IMR-90 (cell line): ENCODE measurements around the gene ZC2HC1C. TPM values are rescaled to one million over a fixed set of nuclear protein-coding genes. Genes with fewer than 3 reads are reported as not detected.

Experiments
- ATAC-seq: fragments of 200-7000 bp; cut with Tn5 transposase; 2 replicates; pipeline ENCODE4 v1.9.1; 2020; ENCODE audit warnings: low read depth, mild to moderate bottlenecking, moderate library complexity
- BruUV-seq: library from RNA; stranded (reverse); fragments of 400-500 nt; replicated peaks from 2 replicates; lab custom pipeline; 2021; lab: Mats Ljungman, UMichigan
- CTCF ChIA-PET: fragments of 300-600 bp; formaldehyde crosslinking; extraction: SDS; loops from one replicate; lab custom pipeline; 2021; ENCODE audit warnings: antibody characterized with exemption; lab: Yijun Ruan, JAX
- POLR2A ChIA-PET: fragments of 300-600 bp; sonication (Branson Sonifier 250); formaldehyde crosslinking; loops from one replicate; lab custom pipeline; 2022; ENCODE audit warnings: antibody characterized with exemption; ENCODE audit not compliant: unreplicated experiment; lab: Charles Lee
- DNase-seq: peaks from one replicate; pipeline ENCODE4 v3.0.0; 2013
- H2AFZ ChIP-seq: replicated peaks from 2 replicates; pipeline ENCODE3; 2013; ENCODE audit warnings: low read length, mild to moderate bottlenecking; ENCODE audit not compliant: poor library complexity
- H2AK5ac ChIP-seq: 2 replicates; pipeline ENCODE4 v1.6.1; 2013; ENCODE audit warnings: low read depth, low read length, inconsistent platforms
- H2AK9ac ChIP-seq: replicated peaks from 2 replicates; pipeline ENCODE3; 2013; ENCODE audit warnings: mild to moderate bottlenecking, low read depth, low read length, moderate library complexity; ENCODE audit not compliant: poor library complexity
- H2BK120ac ChIP-seq: 2 replicates; pipeline ENCODE4 v1.6.1; 2013; ENCODE audit warnings: low read depth, low read length, inconsistent platforms
- H2BK15ac ChIP-seq: 3 replicates; pipeline ENCODE4 v1.6.1; 2013; ENCODE audit warnings: low read depth, low read length, inconsistent platforms
- H2BK20ac ChIP-seq: 2 replicates; pipeline ENCODE4 v1.6.1; 2013; ENCODE audit warnings: low read depth, mild to moderate bottlenecking, inconsistent platforms, low read length, moderate library complexity
- H2BK5ac ChIP-seq: 2 replicates; pipeline ENCODE4 v1.6.1; 2013; ENCODE audit warnings: mild to moderate bottlenecking, low read depth, low read length, inconsistent platforms; ENCODE audit not compliant: poor library complexity, severe bottlenecking
- H3K14ac ChIP-seq: replicated peaks from 2 replicates; pipeline ENCODE4 v1.6.1; 2013; ENCODE audit warnings: low read depth, low read length, inconsistent platforms
- H3K18ac ChIP-seq: 2 replicates; pipeline ENCODE4 v1.6.1; 2013; ENCODE audit warnings: low read depth, low read length, control low read depth
- H3K23ac ChIP-seq: 2 replicates; pipeline ENCODE4 v1.6.1; 2013; ENCODE audit warnings: low read depth, low read length, inconsistent platforms
- H3K27ac ChIP-seq: 2 replicates; pipeline ENCODE4 v1.5.1; 2013; ENCODE audit warnings: mild to moderate bottlenecking, control low read depth, low read length; ENCODE audit not compliant: insufficient read depth
- H3K27me3 ChIP-seq: 2 replicates; pipeline ENCODE4 v1.6.1; 2013; ENCODE audit warnings: low read length; ENCODE audit not compliant: control insufficient read depth, insufficient read depth
- H3K36me3 ChIP-seq: 2 replicates; pipeline ENCODE4 v1.6.1; 2013; ENCODE audit warnings: low read length, mixed read lengths; ENCODE audit not compliant: control insufficient read depth, insufficient read depth
- H3K4ac ChIP-seq: 2 replicates; pipeline ENCODE4 v1.6.1; 2013; ENCODE audit warnings: low read depth, low read length, inconsistent platforms
- H3K4me1 ChIP-seq: 2 replicates; pipeline ENCODE4 v1.6.1; 2013; ENCODE audit warnings: low read length, mixed read lengths; ENCODE audit not compliant: control insufficient read depth, insufficient read depth
- H3K4me2 ChIP-seq: 2 replicates; pipeline ENCODE4 v1.6.1; 2013; ENCODE audit warnings: low read depth, mild to moderate bottlenecking, control low read depth, low read length, moderate library complexity
- H3K4me3 ChIP-seq: 2 replicates; pipeline ENCODE4 v1.5.1; 2013; ENCODE audit warnings: low read depth, mild to moderate bottlenecking, control low read depth, low read length, moderate library complexity; ENCODE audit not compliant: insufficient read depth
- H3K56ac ChIP-seq: 2 replicates; pipeline ENCODE4 v1.6.1; 2013; ENCODE audit warnings: low read length, inconsistent platforms; ENCODE audit not compliant: insufficient read depth; ENCODE audit errors: extremely low read depth
- H3K79me1 ChIP-seq, 2 experiments: 2 replicates each; pipeline ENCODE4 v1.6.1; 2013; ENCODE audit warnings: low read length in 2 of 2, inconsistent platforms in 1 of 2, low read depth in 1 of 2
- H3K9ac ChIP-seq: 2 replicates; pipeline ENCODE4 v1.6.1; 2013; ENCODE audit warnings: low read depth, low read length, control low read depth
- H3K9me1 ChIP-seq: 2 replicates; pipeline ENCODE4 v1.6.1; 2013; ENCODE audit warnings: low read length, inconsistent platforms; ENCODE audit not compliant: insufficient read depth
- H3K9me3 ChIP-seq: 2 replicates; pipeline ENCODE4 v1.6.1; 2013; ENCODE audit warnings: low read length; ENCODE audit not compliant: control insufficient read depth, insufficient read depth
- H4K20me1 ChIP-seq: 2 replicates; pipeline ENCODE4 v1.6.1; 2013; ENCODE audit warnings: low read length, inconsistent platforms; ENCODE audit not compliant: insufficient read depth
- H4K5ac ChIP-seq: 2 replicates; pipeline ENCODE4 v1.6.1; 2013; ENCODE audit warnings: mild to moderate bottlenecking, low read depth, low read length, control low read depth
- H4K8ac ChIP-seq, 2 experiments: 2 replicates each; pipeline ENCODE4 v1.6.1; 2013; ENCODE audit warnings: low read depth in 2 of 2, low read length in 2 of 2, control low read depth in 1 of 2, inconsistent platforms in 1 of 2
- H4K91ac ChIP-seq: 2 replicates; pipeline ENCODE4 v1.6.1; 2013; ENCODE audit warnings: low read depth, low read length, inconsistent platforms; ENCODE audit not compliant: insufficient read depth
- BHLHE40 ChIP-seq: fragments of 150-350 bp; IDR thresholded peaks from 2 replicates; pipeline ENCODE4 v1.6.1; 2016; ENCODE audit warnings: mild to moderate bottlenecking, low read depth, low read length
- CEBPB ChIP-seq: IDR thresholded peaks from 2 replicates; pipeline ENCODE4 v1.6.1; 2012; ENCODE audit warnings: low read depth, low read length, improper control_type of control experiment
- CHD1 ChIP-seq: IDR thresholded peaks from 2 replicates; pipeline ENCODE4 v1.6.1; 2012; ENCODE audit warnings: low read depth, low read length, improper control_type of control experiment
- FOS ChIP-seq: fragments of 150-350 bp; IDR thresholded peaks from 2 replicates; pipeline ENCODE4 v1.6.1; 2016; ENCODE audit warnings: low read depth, low read length
- MAFK ChIP-seq: IDR thresholded peaks from 2 replicates; pipeline ENCODE4 v1.6.1; 2012; ENCODE audit warnings: low read depth, low read length, improper control_type of control experiment
- MXI1 ChIP-seq: IDR thresholded peaks from 2 replicates; pipeline ENCODE4 v1.6.1; 2012; ENCODE audit warnings: low read depth, mild to moderate bottlenecking, low read length, moderate library complexity, borderline replicate concordance
- NFE2L2 ChIP-seq: fragments of 150-350 bp; IDR thresholded peaks from 2 replicates; pipeline ENCODE4 v1.6.1; 2016; ENCODE audit warnings: low read depth, mild to moderate bottlenecking, low read length
- RAD21 ChIP-seq: IDR thresholded peaks from 2 replicates; pipeline ENCODE4 v1.6.1; 2012; ENCODE audit warnings: low read length, improper control_type of control experiment
- RCOR1 ChIP-seq: IDR thresholded peaks from 2 replicates; pipeline ENCODE4 v1.6.1; 2012; ENCODE audit warnings: mild to moderate bottlenecking, low read length, improper control_type of control experiment; ENCODE audit not compliant: insufficient replicate concordance
- RFX5 ChIP-seq: IDR thresholded peaks from 2 replicates; pipeline ENCODE4 v1.8.0; 2012; ENCODE audit warnings: low read depth, mild to moderate bottlenecking, low read length, moderate library complexity
- SMC3 ChIP-seq: fragments of 150-350 bp; IDR thresholded peaks from 2 replicates; pipeline ENCODE4 v1.6.1; 2016; ENCODE audit warnings: low read depth, mild to moderate bottlenecking, antibody characterized with exemption, low read length, moderate library complexity
- WGBS, 2 experiments: methylation state at CpG; one replicate each; pipeline versions ENCODE4 v1.1.5 to v1.1.7; 2013; ENCODE audit warnings: missing lambda C conversion rate in 2 of 2; ENCODE audit not compliant: insufficient read length in 1 of 2; ENCODE audit errors: extremely low coverage in 2 of 2; 5-methylcytosine and 5-hydroxymethylcytosine counted together
- dilution Hi-C: fragments of 300-500 bp; cut with HindIII; formaldehyde crosslinking; loops from one replicate; pipeline ENCODE4 v1.14.3; 2018; ENCODE audit warnings: low sequenced_read_pairs; ENCODE audit not compliant: unreplicated experiment
- in situ Hi-C: fragments of 300-500 bp; cut with MboI; formaldehyde crosslinking; loops from 3 replicates; pipeline ENCODE4 v1.14.3; 2019; ENCODE audit warnings: low sequenced_read_pairs, inconsistent platforms, mixed read lengths
- intact Hi-C: fragments of 100-400 bp; cut with micrococcal nuclease; formaldehyde crosslinking; loops from 2 replicates; pipeline ENCODE4 v1.10.0; 2022
- polyA plus RNA-seq, 3 experiments: library from polyadenylated mRNA; depleted of rRNA; stranded (reverse); fragments of >200 nt; gene quantifications; 2 replicates each; pipeline ENCODE4 v1.2.3, GENCODE V29; 2012; ENCODE audit warnings: low replicate concordance in 1 of 3
- total RNA-seq: library from RNA; depleted of rRNA; stranded (reverse); fragments of >200 nt; gene quantifications from 2 replicates; pipeline ENCODE4 v1.2.3, GENCODE V29; 2012
- TF ChIP-seq, protein P1 (sequence below): fragments of 150-350 bp; IDR thresholded peaks from 2 replicates; pipeline ENCODE4 v1.6.1; 2016; ENCODE audit warnings: low read depth, mild to moderate bottlenecking, low read length, moderate library complexity, borderline replicate concordance
- TF ChIP-seq, protein P2 (sequence below): conservative IDR thresholded peaks from 2 replicates; pipeline ENCODE4 v1.5.1; 2012; ENCODE audit warnings: mild to moderate bottlenecking, low read depth, low read length, improper control_type of control experiment
- TF ChIP-seq, protein P3 (sequence below): fragments of 150-350 bp; IDR thresholded peaks from 2 replicates; pipeline ENCODE4 v1.6.1; 2017; ENCODE audit warnings: mild to moderate bottlenecking, antibody characterized with exemption, low read length, low read depth

ZC2HC1C gene
- total and polyA plus RNA-seq, 2 of the 4 experiments (the other 2 are of a cell fraction): 0.15 to 0.54 TPM

DNA sequence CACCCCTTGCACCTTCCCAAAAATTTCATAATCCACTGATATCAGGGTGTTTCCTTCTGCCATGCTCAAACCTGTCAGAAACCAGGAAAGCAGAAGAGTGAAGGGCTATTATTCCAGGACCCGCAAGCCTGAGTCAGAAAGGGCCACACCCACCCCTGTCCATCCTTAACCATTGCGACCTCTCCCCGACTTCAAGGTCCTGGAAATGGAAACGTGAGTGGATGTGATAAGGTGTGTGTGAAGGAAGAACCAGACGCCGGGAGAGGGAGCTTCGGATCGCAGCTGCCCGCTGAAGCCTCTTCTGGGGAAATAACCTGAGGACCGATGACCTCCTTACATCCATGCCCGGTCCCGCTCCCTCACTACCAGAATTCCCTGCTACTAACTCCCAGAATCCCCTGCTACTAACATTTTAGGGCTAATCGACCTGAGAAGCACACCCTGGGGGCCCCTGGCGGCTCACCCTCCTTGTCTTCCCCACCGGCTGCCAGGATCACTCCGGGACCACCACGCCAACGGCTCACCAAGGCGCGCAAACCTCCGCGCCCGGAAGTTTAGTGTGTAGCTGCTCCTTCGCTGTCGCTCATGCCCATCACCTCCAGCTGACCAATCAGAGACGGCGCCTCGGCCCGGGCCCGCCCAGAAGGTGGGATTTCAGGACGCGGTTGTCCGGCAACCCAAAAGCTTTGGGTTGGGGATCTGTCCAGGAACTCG is 5.8 kb upstream of the ZC2HC1C start, which contains the start of gene ACYP1:
Gene ACYP1 (minus strand): TSS at position 534 of the 714 bp plus-strand sequence. CDS start 471 bp downstream, at position 63.
- H3K27ac ChIP-seq: peak within 1 kb of the TSS; percentile 48
- H3K4me2 ChIP-seq: peak within 1 kb of the TSS; percentile 92
- H3K18ac ChIP-seq: no peak within 1 kb of the TSS
- H2AK5ac ChIP-seq: peak within 1 kb of the TSS; percentile 29; the same call in 1 of the 2 replicates
- in situ Hi-C loops (no loop called here), intact Hi-C loops (no loop called here), dilution Hi-C loops (no loop called here)
- H3K23ac ChIP-seq: peak within 1 kb of the TSS; percentile 30
- peaks cover 23 to 38% of the 10 kb centered on the region in 2 experiments for H3K79me1 ChIP-seq
- peak within 1 kb of the TSS; percentile 93 for H2AFZ ChIP-seq
- peak within 1 kb of the TSS; percentile 83 for H3K9ac ChIP-seq
- H3K4me1 ChIP-seq: peaks cover 4% of the 10 kb centered on the region; the same call in 1 of the 2 replicates
- H2BK15ac ChIP-seq: no peak within 1 kb of the TSS
- H3K36me3 ChIP-seq: no peaks in the 10 kb centered on the region
- H3K9me3 ChIP-seq: no peaks in the 10 kb centered on the region
- peaks cover 3% of the 10 kb centered on the region; the same call in 1 of the 2 replicates for H3K9me1 ChIP-seq
- CTCF ChIA-PET: interaction anchor here (1.1 kb wide), 1 partner anchor 118 kb away, joined by 3 read pairs; no protein-coding TSS in a partner anchor
- DNase-seq (peak; percentile 84), ATAC-seq (peak; percentile 97)
- BruUV-seq: no TSS peak
- peak within 1 kb of the TSS; percentile 47 for H2AK9ac ChIP-seq
- no peak within 1 kb of the TSS for H2BK120ac ChIP-seq
- H3K4ac ChIP-seq: peak within 1 kb of the TSS; percentile 78
- no peaks in the 10 kb centered on the region for H4K20me1 ChIP-seq
- no peak within 1 kb of the TSS for H2BK20ac ChIP-seq
- H3K14ac ChIP-seq: peak within 1 kb of the TSS; percentile 77
- H4K5ac ChIP-seq: peak within 1 kb of the TSS; percentile 57; the same call in 1 of the 2 replicates
- peak within 1 kb of the TSS; percentile 66 to 83 for H4K8ac ChIP-seq
- no peaks in the 10 kb centered on the region for H3K27me3 ChIP-seq
- POLR2A ChIA-PET: interaction anchor here (0.6 kb wide), 1 partner anchor 27 kb away, joined by 4 read pairs; no protein-coding TSS in a partner anchor
- peak within 1 kb of the TSS; percentile 21 for H2BK5ac ChIP-seq
- H4K91ac ChIP-seq: peak within 1 kb of the TSS; percentile 43; the same call in 1 of the 2 replicates
- WGBS, 2 experiments: 0% methylated on average over 6 of the region's 34 CpGs; no CpG with 5 or more reads in 1 of the 2 experiments
- peak within 1 kb of the TSS; percentile 64 for H3K56ac ChIP-seq
- peak within 1 kb of the TSS; percentile 89 for H3K4me3 ChIP-seq
- no peak for TF ChIP-seq RAD21
- TF ChIP-seq RFX5: no peak
- TF ChIP-seq SMC3: no peak
- peak; percentile 22 for TF ChIP-seq RCOR1
- TF ChIP-seq, protein P1, sequence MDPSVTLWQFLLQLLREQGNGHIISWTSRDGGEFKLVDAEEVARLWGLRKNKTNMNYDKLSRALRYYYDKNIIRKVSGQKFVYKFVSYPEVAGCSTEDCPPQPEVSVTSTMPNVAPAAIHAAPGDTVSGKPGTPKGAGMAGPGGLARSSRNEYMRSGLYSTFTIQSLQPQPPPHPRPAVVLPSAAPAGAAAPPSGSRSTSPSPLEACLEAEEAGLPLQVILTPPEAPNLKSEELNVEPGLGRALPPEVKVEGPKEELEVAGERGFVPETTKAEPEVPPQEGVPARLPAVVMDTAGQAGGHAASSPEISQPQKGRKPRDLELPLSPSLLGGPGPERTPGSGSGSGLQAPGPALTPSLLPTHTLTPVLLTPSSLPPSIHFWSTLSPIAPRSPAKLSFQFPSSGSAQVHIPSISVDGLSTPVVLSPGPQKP: no peak
- TF ChIP-seq, protein P2, sequence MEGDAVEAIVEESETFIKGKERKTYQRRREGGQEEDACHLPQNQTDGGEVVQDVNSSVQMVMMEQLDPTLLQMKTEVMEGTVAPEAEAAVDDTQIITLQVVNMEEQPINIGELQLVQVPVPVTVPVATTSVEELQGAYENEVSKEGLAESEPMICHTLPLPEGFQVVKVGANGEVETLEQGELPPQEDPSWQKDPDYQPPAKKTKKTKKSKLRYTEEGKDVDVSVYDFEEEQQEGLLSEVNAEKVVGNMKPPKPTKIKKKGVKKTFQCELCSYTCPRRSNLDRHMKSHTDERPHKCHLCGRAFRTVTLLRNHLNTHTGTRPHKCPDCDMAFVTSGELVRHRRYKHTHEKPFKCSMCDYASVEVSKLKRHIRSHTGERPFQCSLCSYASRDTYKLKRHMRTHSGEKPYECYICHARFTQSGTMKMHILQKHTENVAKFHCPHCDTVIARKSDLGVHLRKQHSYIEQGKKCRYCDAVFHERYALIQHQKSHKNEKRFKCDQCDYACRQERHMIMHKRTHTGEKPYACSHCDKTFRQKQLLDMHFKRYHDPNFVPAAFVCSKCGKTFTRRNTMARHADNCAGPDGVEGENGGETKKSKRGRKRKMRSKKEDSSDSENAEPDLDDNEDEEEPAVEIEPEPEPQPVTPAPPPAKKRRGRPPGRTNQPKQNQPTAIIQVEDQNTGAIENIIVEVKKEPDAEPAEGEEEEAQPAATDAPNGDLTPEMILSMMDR: no peak
- peak; percentile 24; the same call in 1 of the 2 replicates for TF ChIP-seq MXI1
- TF ChIP-seq FOS: peak; percentile 41; the same call in 1 of the 2 replicates
- TF ChIP-seq BHLHE40: no peak
- no peak for TF ChIP-seq MAFK
- no peak for TF ChIP-seq CEBPB
- TF ChIP-seq, protein P3, sequence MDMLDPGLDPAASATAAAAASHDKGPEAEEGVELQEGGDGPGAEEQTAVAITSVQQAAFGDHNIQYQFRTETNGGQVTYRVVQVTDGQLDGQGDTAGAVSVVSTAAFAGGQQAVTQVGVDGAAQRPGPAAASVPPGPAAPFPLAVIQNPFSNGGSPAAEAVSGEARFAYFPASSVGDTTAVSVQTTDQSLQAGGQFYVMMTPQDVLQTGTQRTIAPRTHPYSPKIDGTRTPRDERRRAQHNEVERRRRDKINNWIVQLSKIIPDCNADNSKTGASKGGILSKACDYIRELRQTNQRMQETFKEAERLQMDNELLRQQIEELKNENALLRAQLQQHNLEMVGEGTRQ: no peak
- TF ChIP-seq CHD1: no peak
- no peak for TF ChIP-seq NFE2L2
